ENCODE results near the gene FAM107B.

GRCh38 chr10:14742382-14742781 lies 32.3 kb downstream of the FAM107B start:
- TF ChIP-seq GZF1 (CRISPR knock-in tag; IDR thresholded peaks at IDR 0.05) = no peak
- TF ChIP-seq, protein P1, sequence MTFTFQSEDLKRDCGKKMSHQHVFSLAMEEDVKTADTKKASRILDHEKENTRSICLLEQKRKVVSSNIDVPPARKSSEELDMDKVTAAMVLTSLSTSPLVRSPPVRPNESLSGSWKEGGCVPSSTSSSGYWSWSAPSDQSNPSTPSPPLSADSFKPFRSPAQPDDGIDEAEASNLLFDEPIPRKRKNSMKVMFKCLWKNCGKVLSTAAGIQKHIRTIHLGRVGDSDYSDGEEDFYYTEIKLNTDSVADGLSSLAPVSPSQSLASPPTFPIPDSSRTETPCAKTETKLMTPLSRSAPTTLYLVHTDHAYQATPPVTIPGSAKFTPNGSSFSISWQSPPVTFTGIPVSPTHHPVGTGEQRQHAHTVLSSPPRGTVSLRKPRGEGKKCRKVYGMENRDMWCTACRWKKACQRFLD (CRISPR knock-in tag; IDR thresholded peaks at IDR 0.05; ENCODE audit: borderline replicate concordance) = no peak
- TF ChIP-seq HMGXB4 (CRISPR knock-in tag; IDR thresholded peaks at IDR 0.05; ENCODE audit: borderline replicate concordance in 1 of 2, low read depth in 1 of 2) = no peak
- no peak for TF ChIP-seq ZNF619 (CRISPR knock-in tag; IDR thresholded peaks at IDR 0.05)
- TF ChIP-seq EP300 (IDR thresholded peaks at IDR 0.05; ENCODE audit: low read depth in 2 of 2, low read length in 2 of 2) = no peak
- TF ChIP-seq EP300 (CRISPR knock-in tag; IDR thresholded peaks at IDR 0.05; ENCODE audit: borderline replicate concordance) = no peak
- no peak for TF ChIP-seq PHF21A (CRISPR knock-in tag; IDR thresholded peaks at IDR 0.05)
